Activated CD4-positive, alpha-beta T cell treated with anti-CD3 and anti-CD28 coated beads for 1 hour (primary cell): Measurements from ENCODE around the gene THUMPD1.

Source experiments
- DNase-seq: peaks from one replicate; pipeline ENCODE4 v3.0.0-alpha.2; 2020

THUMPD1 gene

DNA sequence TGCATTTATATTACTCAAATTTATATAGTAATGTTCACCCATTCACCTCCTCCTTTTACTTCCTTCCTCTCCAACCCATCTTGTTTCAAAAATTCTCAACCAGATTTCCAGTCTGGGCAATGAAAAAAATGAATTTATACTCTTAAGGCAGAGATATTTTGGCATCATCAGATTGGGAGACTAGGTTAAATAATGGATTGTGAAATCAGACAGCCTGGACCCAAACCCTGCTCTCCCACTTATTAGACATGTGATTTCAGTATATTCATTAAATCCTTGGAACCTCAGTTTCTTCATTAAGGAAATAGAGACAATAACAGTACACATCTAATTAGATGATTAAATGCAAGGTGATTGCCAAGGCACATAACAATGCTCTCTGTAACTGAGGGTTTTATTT, 52.0 kb downstream of the THUMPD1 start:
- no peak for DNase-seq

DNA sequence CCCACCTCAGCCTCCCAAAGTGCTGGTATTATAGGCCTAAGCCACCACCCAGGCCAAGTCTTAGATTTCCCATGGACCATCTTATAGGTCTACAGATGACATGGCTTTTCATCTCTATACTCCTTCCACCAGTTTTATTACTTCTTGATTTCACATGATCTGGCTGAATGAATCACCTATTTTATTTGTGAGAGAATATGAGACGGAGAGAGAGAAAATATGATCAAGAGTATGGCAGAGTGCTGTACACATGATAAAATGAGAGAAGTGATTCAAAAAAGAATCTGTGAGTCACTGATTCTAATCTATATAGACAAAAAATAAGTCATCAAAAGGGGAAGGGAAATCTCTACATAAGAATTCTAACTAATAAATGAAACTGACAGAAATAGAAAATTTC, 57.8 kb downstream of the THUMPD1 start:
- no peak for DNase-seq
